Measurements from ENCODE around the gene COL1A2. TPM values are rescaled to one million over a fixed set of nuclear protein-coding genes. Genes with fewer than 3 reads are reported as not detected.

The COL1A2 gene
- polyA plus RNA-seq, result 2.3 and 2.5 TPM in 2 replicates
- 3.4 and 4.1 TPM in 2 replicates for polyA minus RNA-seq

DNA sequence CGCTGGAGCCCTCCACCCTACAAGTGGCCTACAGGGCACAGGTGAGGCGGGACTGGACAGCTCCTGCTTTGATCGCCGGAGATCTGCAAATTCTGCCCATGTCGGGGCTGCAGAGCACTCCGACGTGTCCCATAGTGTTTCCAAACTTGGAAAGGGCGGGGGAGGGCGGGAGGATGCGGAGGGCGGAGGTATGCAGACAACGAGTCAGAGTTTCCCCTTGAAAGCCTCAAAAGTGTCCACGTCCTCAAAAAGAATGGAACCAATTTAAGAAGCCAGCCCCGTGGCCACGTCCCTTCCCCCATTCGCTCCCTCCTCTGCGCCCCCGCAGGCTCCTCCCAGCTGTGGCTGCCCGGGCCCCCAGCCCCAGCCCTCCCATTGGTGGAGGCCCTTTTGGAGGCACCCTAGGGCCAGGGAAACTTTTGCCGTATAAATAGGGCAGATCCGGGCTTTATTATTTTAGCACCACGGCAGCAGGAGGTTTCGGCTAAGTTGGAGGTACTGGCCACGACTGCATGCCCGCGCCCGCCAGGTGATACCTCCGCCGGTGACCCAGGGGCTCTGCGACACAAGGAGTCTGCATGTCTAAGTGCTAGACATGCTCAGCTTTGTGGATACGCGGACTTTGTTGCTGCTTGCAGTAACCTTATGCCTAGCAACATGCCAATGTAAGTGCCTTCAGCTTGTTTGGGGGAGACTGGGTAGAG is at the start of gene COL1A2:
Gene COL1A2, plus strand, starts transcription at position 459 of the 704 bp plus-strand sequence. Its CDS starts 137 bp downstream, at position 596.
- H3K27me3 ChIP-seq (ENCODE audit: insufficient read depth, low read depth, low read length), result no peaks in the 10 kb centered on the region
- H3K4me3 ChIP-seq (ENCODE audit: low read length), result no peak within 1 kb of the TSS
- no peak within 1 kb of the TSS for H2AFZ ChIP-seq (ENCODE audit: low read depth, low read length)
- TF ChIP-seq, protein P1, sequence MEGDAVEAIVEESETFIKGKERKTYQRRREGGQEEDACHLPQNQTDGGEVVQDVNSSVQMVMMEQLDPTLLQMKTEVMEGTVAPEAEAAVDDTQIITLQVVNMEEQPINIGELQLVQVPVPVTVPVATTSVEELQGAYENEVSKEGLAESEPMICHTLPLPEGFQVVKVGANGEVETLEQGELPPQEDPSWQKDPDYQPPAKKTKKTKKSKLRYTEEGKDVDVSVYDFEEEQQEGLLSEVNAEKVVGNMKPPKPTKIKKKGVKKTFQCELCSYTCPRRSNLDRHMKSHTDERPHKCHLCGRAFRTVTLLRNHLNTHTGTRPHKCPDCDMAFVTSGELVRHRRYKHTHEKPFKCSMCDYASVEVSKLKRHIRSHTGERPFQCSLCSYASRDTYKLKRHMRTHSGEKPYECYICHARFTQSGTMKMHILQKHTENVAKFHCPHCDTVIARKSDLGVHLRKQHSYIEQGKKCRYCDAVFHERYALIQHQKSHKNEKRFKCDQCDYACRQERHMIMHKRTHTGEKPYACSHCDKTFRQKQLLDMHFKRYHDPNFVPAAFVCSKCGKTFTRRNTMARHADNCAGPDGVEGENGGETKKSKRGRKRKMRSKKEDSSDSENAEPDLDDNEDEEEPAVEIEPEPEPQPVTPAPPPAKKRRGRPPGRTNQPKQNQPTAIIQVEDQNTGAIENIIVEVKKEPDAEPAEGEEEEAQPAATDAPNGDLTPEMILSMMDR (IDR thresholded peaks at IDR 0.05; ENCODE audit: poor library complexity, severe bottlenecking), result no peak
- TF ChIP-seq, protein P2, sequence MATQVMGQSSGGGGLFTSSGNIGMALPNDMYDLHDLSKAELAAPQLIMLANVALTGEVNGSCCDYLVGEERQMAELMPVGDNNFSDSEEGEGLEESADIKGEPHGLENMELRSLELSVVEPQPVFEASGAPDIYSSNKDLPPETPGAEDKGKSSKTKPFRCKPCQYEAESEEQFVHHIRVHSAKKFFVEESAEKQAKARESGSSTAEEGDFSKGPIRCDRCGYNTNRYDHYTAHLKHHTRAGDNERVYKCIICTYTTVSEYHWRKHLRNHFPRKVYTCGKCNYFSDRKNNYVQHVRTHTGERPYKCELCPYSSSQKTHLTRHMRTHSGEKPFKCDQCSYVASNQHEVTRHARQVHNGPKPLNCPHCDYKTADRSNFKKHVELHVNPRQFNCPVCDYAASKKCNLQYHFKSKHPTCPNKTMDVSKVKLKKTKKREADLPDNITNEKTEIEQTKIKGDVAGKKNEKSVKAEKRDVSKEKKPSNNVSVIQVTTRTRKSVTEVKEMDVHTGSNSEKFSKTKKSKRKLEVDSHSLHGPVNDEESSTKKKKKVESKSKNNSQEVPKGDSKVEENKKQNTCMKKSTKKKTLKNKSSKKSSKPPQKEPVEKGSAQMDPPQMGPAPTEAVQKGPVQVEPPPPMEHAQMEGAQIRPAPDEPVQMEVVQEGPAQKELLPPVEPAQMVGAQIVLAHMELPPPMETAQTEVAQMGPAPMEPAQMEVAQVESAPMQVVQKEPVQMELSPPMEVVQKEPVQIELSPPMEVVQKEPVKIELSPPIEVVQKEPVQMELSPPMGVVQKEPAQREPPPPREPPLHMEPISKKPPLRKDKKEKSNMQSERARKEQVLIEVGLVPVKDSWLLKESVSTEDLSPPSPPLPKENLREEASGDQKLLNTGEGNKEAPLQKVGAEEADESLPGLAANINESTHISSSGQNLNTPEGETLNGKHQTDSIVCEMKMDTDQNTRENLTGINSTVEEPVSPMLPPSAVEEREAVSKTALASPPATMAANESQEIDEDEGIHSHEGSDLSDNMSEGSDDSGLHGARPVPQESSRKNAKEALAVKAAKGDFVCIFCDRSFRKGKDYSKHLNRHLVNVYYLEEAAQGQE (IDR thresholded peaks at IDR 0.05; ENCODE audit: borderline replicate concordance), result no peak
- TF ChIP-seq EP300 (conservative IDR thresholded peaks at IDR 0.05; ENCODE audit: poor library complexity, severe bottlenecking), result no peak
- no peak for TF ChIP-seq POLR2AphosphoS5 (IDR thresholded peaks at IDR 0.05)
- TF ChIP-seq RAD21 (conservative IDR thresholded peaks at IDR 0.05), result no peak
- TF ChIP-seq EZH2 (IDR thresholded peaks at IDR 0.05; ENCODE audit: borderline replicate concordance, insufficient read depth, low read length, poor library complexity, severe bottlenecking), result no peak
- H3K9me2 ChIP-seq (ENCODE audit: insufficient read depth, low read length), result no peaks in the 10 kb centered on the region
- no peak within 1 kb of the TSS for H3K9ac ChIP-seq (ENCODE audit: low read length)
- no peaks in the 10 kb centered on the region for H3K36me3 ChIP-seq (ENCODE audit: insufficient read depth, low read length)
- no peak within 1 kb of the TSS for H3K4me2 ChIP-seq (ENCODE audit: low read length)
- no peaks in the 10 kb centered on the region for H3K9me3 ChIP-seq (ENCODE audit: low read length)
- H3K27ac ChIP-seq (ENCODE audit: low read length), result no peak within 1 kb of the TSS
- no peaks in the 10 kb centered on the region for H3K79me2 ChIP-seq (replicated peaks; ENCODE audit: insufficient read depth, low read length)
- H3F3A ChIP-seq (ENCODE audit: insufficient read depth, low read length, poor library complexity, severe bottlenecking), result no peaks in the 10 kb centered on the region
- no peaks in the 10 kb centered on the region for H4K20me1 ChIP-seq (ENCODE audit: insufficient read depth)

DNA sequence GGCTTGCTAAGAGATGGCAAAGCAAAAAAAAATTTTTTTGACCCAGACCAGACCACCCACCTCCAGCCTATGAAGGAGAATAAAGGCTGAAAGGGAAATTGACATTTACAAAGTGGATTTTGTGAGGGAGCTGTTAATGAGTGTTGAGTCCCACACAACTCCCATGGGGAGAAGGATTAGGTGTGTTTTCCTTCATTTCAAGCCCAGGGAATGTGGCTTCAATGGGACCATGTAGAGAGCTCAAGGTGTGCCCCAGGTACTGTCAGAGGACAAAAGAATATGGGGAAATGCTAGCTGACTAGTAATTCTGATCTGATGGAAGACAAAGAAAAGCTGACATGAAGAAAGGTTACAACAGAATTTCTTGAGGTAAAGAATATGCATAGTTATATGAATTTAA is 48.8 kb upstream of the COL1A2 start:
- Histone ChIP-seq H3F3A (ENCODE audit: insufficient read depth, low read length, poor library complexity, severe bottlenecking) (no peaks in the 10 kb centered on the region), H2AFZ (ENCODE audit: low read depth, low read length) (no peak overlapping the region), H3K9me3 (ENCODE audit: low read length) (no peaks in the 10 kb centered on the region), H3K27me3 (ENCODE audit: insufficient read depth, low read depth, low read length) (no peaks in the 10 kb centered on the region), H3K79me2 (replicated peaks; ENCODE audit: insufficient read depth, low read length) (no peaks in the 10 kb centered on the region), H3K9me2 (ENCODE audit: insufficient read depth, low read length) (no peaks in the 10 kb centered on the region), H3K27ac (ENCODE audit: low read length) (no peak overlapping the region), H3K4me3 (ENCODE audit: low read length) (no peak overlapping the region), H3K36me3 (ENCODE audit: insufficient read depth, low read length) (no peaks in the 10 kb centered on the region), H3K4me2 (ENCODE audit: low read length) (no peak overlapping the region), H4K20me1 (ENCODE audit: insufficient read depth) (no peaks in the 10 kb centered on the region), H3K9ac (ENCODE audit: low read length) (no peak overlapping the region)
- TF ChIP-seq TAF1 (IDR thresholded peaks at IDR 0.05; ENCODE audit: low read depth) (no peak), RAD21 (conservative IDR thresholded peaks at IDR 0.05) (no peak), MXI1 (conservative IDR thresholded peaks at IDR 0.05; ENCODE audit: poor library complexity, severe bottlenecking) (no peak), EZH2 (IDR thresholded peaks at IDR 0.05; ENCODE audit: borderline replicate concordance, insufficient read depth, low read length, poor library complexity, severe bottlenecking) (no peak), SMC3 (conservative IDR thresholded peaks at IDR 0.05; ENCODE audit: poor library complexity) (no peak), POLR2AphosphoS5 (IDR thresholded peaks at IDR 0.05) (no peak), EP300 (conservative IDR thresholded peaks at IDR 0.05; ENCODE audit: poor library complexity, severe bottlenecking) (no peak)
- TF ChIP-seq, protein P1 (IDR thresholded peaks at IDR 0.05; ENCODE audit: poor library complexity, severe bottlenecking), result no peak
- TF ChIP-seq, protein P2 (IDR thresholded peaks at IDR 0.05; ENCODE audit: borderline replicate concordance), result no peak
